Measurements from ENCODE around the gene APBB2. TPM values are rescaled to one million over a fixed set of nuclear protein-coding genes. Genes with fewer than 3 reads are reported as not detected.
"Not testable (repeated sequence)": the region's sequence is repeated elsewhere in the genome, so short reads cannot be mapped to it uniquely, and the experiment has no call there.

Gene APBB2
- total and polyA plus RNA-seq, 3 donors from 2014 or later, result 19.7 to 77.9 (median 59.8) TPM

DNA sequence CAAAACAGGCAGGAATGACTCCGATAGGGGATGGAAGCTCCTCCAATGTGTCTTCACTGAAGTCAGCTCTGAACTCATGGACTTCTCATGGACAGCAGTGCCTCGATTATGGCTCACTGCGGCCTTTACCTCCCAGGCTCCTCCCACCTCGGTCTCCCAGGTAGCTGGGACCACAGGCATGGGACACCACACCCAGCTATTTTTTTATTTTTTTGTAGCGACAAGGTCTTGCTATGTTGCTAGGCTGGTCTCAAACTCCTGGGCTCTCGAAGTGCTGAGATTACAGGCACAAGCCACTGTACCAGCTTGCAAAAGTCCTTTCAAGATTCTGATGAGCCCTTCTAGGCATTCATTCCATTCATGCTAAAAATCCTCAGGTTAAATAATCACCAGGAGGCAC is 283.1 kb downstream of the APBB2 start:
- intact Hi-C loops (cut with DNase I; ENCODE audit: low total_unique reads), result no loop called here
- no peak overlapping the region for H3K4me3 ChIP-seq
- H3K9me3 ChIP-seq, result no peaks in the 10 kb centered on the region
- peaks cover 6% of the 10 kb centered on the region for H3K4me1 ChIP-seq
- 87 to 99% methylated on average over 6 of the region's 6 CpGs for WGBS, 2 donors
- DNase-seq, result no peak
- no peak for TF ChIP-seq POLR2A (IDR thresholded peaks at IDR 0.05)
- TF ChIP-seq CTCF (IDR thresholded peaks at IDR 0.05), result no peak
- no peak overlapping the region for H3K27ac ChIP-seq
- no peaks in the 10 kb centered on the region for H3K36me3 ChIP-seq (ENCODE audit: low read depth, missing control alignments)
- H3K27me3 ChIP-seq, result no peaks in the 10 kb centered on the region

GRCh38 chr4:40927074-40927473 is 287.3 kb downstream of the APBB2 start:
- H3K9me3 ChIP-seq, result no peaks in the 10 kb centered on the region
- DNase-seq, result no peak
- no peak overlapping the region for H3K27ac ChIP-seq
- H3K4me1 ChIP-seq, result no peaks in the 10 kb centered on the region
- 85% methylated on average over 4 of the region's 4 CpGs for WGBS, 2 donors
- H3K27me3 ChIP-seq, result no peaks in the 10 kb centered on the region
- no peak for TF ChIP-seq POLR2A (IDR thresholded peaks at IDR 0.05)
- no peaks in the 10 kb centered on the region for H3K36me3 ChIP-seq (ENCODE audit: low read depth, missing control alignments)
- intact Hi-C loops (cut with DNase I; ENCODE audit: low total_unique reads), result loop anchor here (5.0 kb wide), 1 partner anchor 290 kb away; no protein-coding TSS in a partner anchor
- no peak overlapping the region for H3K4me3 ChIP-seq

DNA sequence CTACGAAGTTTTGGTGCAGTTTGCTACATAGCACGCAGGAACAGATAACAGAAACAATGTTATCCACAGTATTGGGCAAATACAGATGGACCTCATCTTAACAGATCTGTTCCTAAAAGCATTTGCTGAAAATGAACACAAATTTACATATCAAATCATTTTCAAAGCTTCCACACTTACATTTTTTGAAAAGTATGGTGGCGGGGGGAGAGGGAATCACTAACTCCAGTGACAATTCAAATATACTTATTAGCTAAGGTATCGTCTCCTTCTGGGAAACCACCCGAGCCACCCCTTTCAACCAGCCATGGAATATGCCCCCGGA is 289.6 kb downstream of the APBB2 start:
- WGBS, 2 donors, result 79 to 84% methylated on average over 6 of the region's 6 CpGs
- no peaks in the 10 kb centered on the region for H3K27me3 ChIP-seq
- H3K27ac ChIP-seq, result no peak overlapping the region
- no peaks in the 10 kb centered on the region for H3K36me3 ChIP-seq (ENCODE audit: low read depth, missing control alignments)
- H3K4me3 ChIP-seq, result no peak overlapping the region
- no peaks in the 10 kb centered on the region for H3K4me1 ChIP-seq
- no peaks in the 10 kb centered on the region for H3K9me3 ChIP-seq
- TF ChIP-seq CTCF (IDR thresholded peaks at IDR 0.05) (no peak), POLR2A (IDR thresholded peaks at IDR 0.05) (no peak)
- intact Hi-C loops (cut with DNase I; ENCODE audit: low total_unique reads), result loop anchor here (5.0 kb wide), 1 partner anchor 293 kb away; no protein-coding TSS in a partner anchor
- DNase-seq, result no peak

DNA sequence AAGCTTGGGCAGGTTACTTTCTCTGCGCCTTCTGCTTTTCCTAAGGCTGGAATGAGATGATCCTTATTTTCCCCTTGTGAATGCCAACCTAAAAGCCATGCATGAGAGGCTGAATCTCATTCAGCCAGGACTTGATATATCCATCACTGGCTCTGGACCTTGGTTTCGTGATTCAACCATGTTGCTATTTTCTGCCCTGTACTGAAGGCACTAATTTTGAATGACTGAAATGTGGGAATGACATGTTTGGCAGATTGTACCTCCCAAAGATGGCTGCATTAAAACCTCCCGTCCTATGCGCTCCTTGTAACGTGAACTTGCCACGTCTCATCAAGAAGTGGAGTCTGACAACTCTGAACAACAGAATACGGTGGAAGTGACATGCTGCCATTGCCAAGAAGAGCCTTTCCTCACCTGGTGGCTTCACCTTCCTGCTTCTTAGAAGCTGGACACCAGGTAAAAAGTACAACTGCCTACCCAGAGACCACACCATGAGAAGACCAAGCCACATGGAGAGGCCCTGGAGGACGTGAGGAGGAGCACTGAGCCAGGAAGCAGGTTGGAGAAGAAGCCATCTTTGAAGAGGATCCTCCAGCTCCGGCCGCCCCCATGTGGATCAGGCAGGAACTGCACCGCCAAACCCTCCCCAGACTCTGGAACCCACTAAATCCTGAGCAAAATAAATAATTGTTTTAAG is 290.1 kb downstream of the APBB2 start:
- no peaks in the 10 kb centered on the region for H3K4me1 ChIP-seq
- H3K36me3 ChIP-seq (ENCODE audit: low read depth, missing control alignments), result no peaks in the 10 kb centered on the region
- no peaks in the 10 kb centered on the region for H3K27me3 ChIP-seq
- TF ChIP-seq POLR2A (IDR thresholded peaks at IDR 0.05), result no peak
- peak; percentile 78 to 87 (median 80) for TF ChIP-seq CTCF (IDR thresholded peaks at IDR 0.05)
- H3K4me3 ChIP-seq, result no peak overlapping the region
- intact Hi-C loops (cut with DNase I; ENCODE audit: low total_unique reads), result no loop called here
- H3K9me3 ChIP-seq, result no peaks in the 10 kb centered on the region
- peak; percentile 71 for DNase-seq
- WGBS, 2 donors, result 75 to 76% methylated on average over 10 to 11 of the region's 11 CpGs
- no peak overlapping the region for H3K27ac ChIP-seq

GRCh38 chr4:40923316-40924095 is 290.8 kb downstream of the APBB2 start:
- Histone ChIP-seq H3K36me3 (ENCODE audit: low read depth, missing control alignments) (no peaks in the 10 kb centered on the region), H3K27ac (no peak overlapping the region), H3K4me1 (no peaks in the 10 kb centered on the region), H3K4me3 (no peak overlapping the region), H3K27me3 (no peaks in the 10 kb centered on the region), H3K9me3 (no peaks in the 10 kb centered on the region)
- intact Hi-C loops (cut with DNase I; ENCODE audit: low total_unique reads), result no loop called here
- WGBS, 2 donors, result 68 to 84% methylated on average over 18 to 19 of the region's 19 CpGs
- TF ChIP-seq POLR2A (IDR thresholded peaks at IDR 0.05), result no peak
- TF ChIP-seq CTCF (IDR thresholded peaks at IDR 0.05), result no peak
- no peak for DNase-seq

GRCh38 chr4:40919976-40920375 is 294.4 kb downstream of the APBB2 start:
- H3K36me3 ChIP-seq (ENCODE audit: low read depth, missing control alignments); H3K4me1 ChIP-seq; H3K9me3 ChIP-seq; intact Hi-C loops (cut with DNase I; ENCODE audit: low total_unique reads); H3K27me3 ChIP-seq; H3K27ac ChIP-seq; H3K4me3 ChIP-seq; DNase-seq: not testable (repeated sequence)
- 96 to 98% methylated on average over 6 of the region's 6 CpGs for WGBS, 2 donors
